K562 (cell line): ENCODE results near the gene MRFAP1. TPM values are rescaled to one million over a fixed set of nuclear protein-coding genes. Genes with fewer than 3 reads are reported as not detected.

Experiments used
- ARID1B ChIP-seq: fragments of 450-650 bp; IDR thresholded peaks from 2 replicates; pipeline ENCODE4 v1.6.1; 2016; ENCODE audit warnings: antibody characterized with exemption, mild to moderate bottlenecking, inconsistent platforms
- BMI1 ChIP-seq: fragments of 150-350 bp; IDR thresholded peaks from 2 replicates; pipeline ENCODE4 v1.6.1; 2014; ENCODE audit warnings: low read length
- CREM ChIP-seq: IDR thresholded peaks from 2 replicates; pipeline ENCODE4 v1.6.1; 2014; ENCODE audit warnings: antibody characterized with exemption, low read depth
- GABPB1 ChIP-seq: sonication (generic); formaldehyde crosslinking; IDR thresholded peaks from 2 replicates; pipeline ENCODE4 v1.8.0; 2022; ENCODE audit warnings: mild to moderate bottlenecking, missing genetic modification reagents
- HNRNPK ChIP-seq: fragments of 200-400 bp; formaldehyde crosslinking; IDR thresholded peaks from one replicate; pipeline ENCODE4 v1.6.1; 2018; ENCODE audit warnings: mild to moderate bottlenecking, low read depth, low read length; ENCODE audit not compliant: poor library complexity, severe bottlenecking
- ILF3 ChIP-seq: fragments of 450-650 bp; IDR thresholded peaks from 2 replicates; pipeline ENCODE4 v1.6.1; 2018; ENCODE audit warnings: antibody characterized with exemption, mild to moderate bottlenecking, moderate library complexity, borderline replicate concordance
- KLF13 ChIP-seq: fragments of 450-650 bp; IDR thresholded peaks from 2 replicates; pipeline ENCODE4 v1.6.1; 2016; ENCODE audit warnings: missing genetic modification characterization, low read depth, mild to moderate bottlenecking, missing compliant biosample characterization, moderate library complexity, borderline replicate concordance
- MBD2 ChIP-seq: sonication (generic); IDR thresholded peaks from 2 replicates; pipeline ENCODE4 v1.6.1; 2016; ENCODE audit warnings: low read depth, borderline replicate concordance
- MYBL2 ChIP-seq, 2 experiments: fragments of 450-650 bp in 1 of 2; sonication (generic) in 1 of 2; formaldehyde crosslinking in 1 of 2; IDR thresholded peaks; 2 replicates each; pipeline versions ENCODE4 v1.6.1 to v1.8.1; 2017 to 2022; ENCODE audit warnings: borderline replicate concordance in 1 of 2, inconsistent platforms in 1 of 2, low read depth in 1 of 2, mild to moderate bottlenecking in 1 of 2, missing genetic modification reagents in 1 of 2, moderate library complexity in 1 of 2
- NFYB ChIP-seq: IDR thresholded peaks from 2 replicates; pipeline ENCODE4 v1.6.1; 2011; ENCODE audit warnings: mild to moderate bottlenecking, moderate library complexity; ENCODE audit not compliant: insufficient read length; ENCODE audit errors: extremely low read depth
- SMARCC2 ChIP-seq: fragments of 450-650 bp; IDR thresholded peaks from 2 replicates; pipeline ENCODE4 v1.6.1; 2017; ENCODE audit warnings: antibody characterized with exemption, moderate library complexity, mild to moderate bottlenecking, low read depth
- ZBED1 ChIP-seq: IDR thresholded peaks from 2 replicates; pipeline ENCODE4 v1.6.1; 2014
- ZC3H11A ChIP-seq: IDR thresholded peaks from 2 replicates; pipeline ENCODE4 v1.6.1; 2012; ENCODE audit warnings: low read depth, low read length, improper control_type of control experiment
- ZNF316 ChIP-seq: fragments of 450-650 bp; IDR thresholded peaks from 2 replicates; pipeline ENCODE4 v1.6.1; 2016
- ZNF699 ChIP-seq: fragments of 250-450 bp; sonication (Bioruptor Pico); IDR thresholded peaks from 2 replicates; pipeline ENCODE4 v1.8.0; 2021; ENCODE audit warnings: mild to moderate bottlenecking, moderate library complexity; ENCODE audit not compliant: insufficient replicate concordance
- ZNF830 ChIP-seq: fragments of 250-450 bp; sonication (Bioruptor Pico); IDR thresholded peaks from 2 replicates; pipeline ENCODE4 v1.5.0; 2021; ENCODE audit warnings: mild to moderate bottlenecking
- polyA plus RNA-seq, 8 experiments: library from polyadenylated mRNA; depleted of rRNA in 4 of 8; stranded (reverse) in 5 of 8; unstranded in 3 of 8; fragments of >200 nt; fragmentation: Nextera tagmentation in 2 of 8; fragmentation: Illumina TruSeq in 1 of 8; extraction: Ambion mirVana in 2 of 8; extraction: Trizol in 1 of 8; gene quantifications; 2 replicates each; pipeline versions ENCODE4 v1.2.1 to v1.2.3, GENCODE V29; 2011 to 2014; ENCODE audit warnings: inconsistent platforms in 1 of 8, missing spikeins in 1 of 8
- total RNA-seq, 7 experiments: library from RNA; depleted of rRNA in 6 of 7; stranded (reverse); fragments of >200 nt in 6 of 7; fragmentation: Illumina TruSeq in 2 of 7; extraction: Trizol in 2 of 7; gene quantifications; 2 replicates each; pipeline versions ENCODE4 v1.2.1 to v1.2.3, GENCODE V29; 2011 to 2021; ENCODE audit warnings: low replicate concordance in 1 of 7
- TF ChIP-seq, protein P1 (sequence below): sonication (generic); IDR thresholded peaks from 2 replicates; pipeline ENCODE4 v1.6.1; 2016
- TF ChIP-seq, protein P2 (sequence below): sonication (generic); formaldehyde crosslinking; IDR thresholded peaks from 2 replicates; pipeline ENCODE4 v1.8.1; 2022; ENCODE audit warnings: missing genetic modification reagents
- TF ChIP-seq, protein P3 (sequence below): fragments of 250-450 bp; sonication (Bioruptor Pico); IDR thresholded peaks from 2 replicates; pipeline ENCODE4 v1.8.0; 2022; ENCODE audit warnings: moderate library complexity, mild to moderate bottlenecking, inconsistent platforms
- TF ChIP-seq, protein P4 (sequence below): fragments of 250-450 bp; sonication (Bioruptor Pico); IDR thresholded peaks from 2 replicates; pipeline ENCODE4 v1.5.0; 2021; ENCODE audit warnings: mild to moderate bottlenecking, moderate library complexity

The MRFAP1 gene
- total and polyA plus RNA-seq, 9 of the 15 experiments (the other 6 are each of a cell fraction or from before 2014, with no cell fraction given), result 46.0 to 270 (median 151) TPM

DNA sequence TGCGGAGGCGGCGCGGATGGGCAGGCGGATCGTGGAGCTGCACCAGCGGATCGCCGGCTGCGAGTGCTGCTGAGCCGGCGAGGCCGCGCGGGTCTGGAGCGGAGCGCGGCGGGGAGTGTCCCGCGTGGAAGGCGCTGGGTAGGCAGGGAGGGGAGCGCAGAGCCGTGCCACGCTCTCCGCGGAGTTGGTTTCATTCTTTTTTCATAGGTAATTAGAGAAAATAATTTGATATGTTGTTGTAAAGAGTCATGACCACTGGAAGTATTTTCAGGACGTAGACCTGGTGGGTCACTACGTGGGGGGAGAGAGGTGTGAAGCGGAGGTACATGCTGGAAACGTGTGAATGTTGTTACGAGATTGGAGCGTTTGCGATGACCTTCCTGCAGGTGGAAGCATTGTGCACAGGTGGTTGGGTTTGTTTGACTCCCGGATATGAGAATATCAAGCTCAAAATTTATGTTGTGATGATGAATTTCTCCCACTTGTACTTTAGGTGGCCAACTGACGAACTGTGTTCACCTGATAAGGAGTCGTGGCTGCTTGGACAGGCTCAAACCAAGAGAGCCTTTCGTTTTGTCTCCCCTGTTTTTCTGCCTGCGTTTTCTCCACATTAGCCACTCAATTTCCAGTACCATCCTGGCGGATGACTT, 34.1 kb downstream of the MRFAP1 start (continued):
- TF ChIP-seq GABPB1, result no peak
- TF ChIP-seq ILF3, result no peak
- TF ChIP-seq ZBED1, result no peak
- peak; percentile 63; the same call in 1 of the 2 replicates for TF ChIP-seq CREM
- TF ChIP-seq, protein P1, sequence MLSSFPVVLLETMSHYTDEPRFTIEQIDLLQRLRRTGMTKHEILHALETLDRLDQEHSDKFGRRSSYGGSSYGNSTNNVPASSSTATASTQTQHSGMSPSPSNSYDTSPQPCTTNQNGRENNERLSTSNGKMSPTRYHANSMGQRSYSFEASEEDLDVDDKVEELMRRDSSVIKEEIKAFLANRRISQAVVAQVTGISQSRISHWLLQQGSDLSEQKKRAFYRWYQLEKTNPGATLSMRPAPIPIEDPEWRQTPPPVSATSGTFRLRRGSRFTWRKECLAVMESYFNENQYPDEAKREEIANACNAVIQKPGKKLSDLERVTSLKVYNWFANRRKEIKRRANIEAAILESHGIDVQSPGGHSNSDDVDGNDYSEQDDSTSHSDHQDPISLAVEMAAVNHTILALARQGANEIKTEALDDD, result no peak
- TF ChIP-seq ZNF699 (CRISPR knock-in tag), result no peak
- no peak for TF ChIP-seq MBD2
- no peak for TF ChIP-seq MYBL2 (IDR thresholded peaks at IDR 0.05; ENCODE audit: low read depth)
- no peak for TF ChIP-seq MYBL2 (CRISPR knock-in tag; IDR thresholded peaks at IDR 0.05; ENCODE audit: borderline replicate concordance)
- no peak for TF ChIP-seq BMI1
- TF ChIP-seq, protein P2, sequence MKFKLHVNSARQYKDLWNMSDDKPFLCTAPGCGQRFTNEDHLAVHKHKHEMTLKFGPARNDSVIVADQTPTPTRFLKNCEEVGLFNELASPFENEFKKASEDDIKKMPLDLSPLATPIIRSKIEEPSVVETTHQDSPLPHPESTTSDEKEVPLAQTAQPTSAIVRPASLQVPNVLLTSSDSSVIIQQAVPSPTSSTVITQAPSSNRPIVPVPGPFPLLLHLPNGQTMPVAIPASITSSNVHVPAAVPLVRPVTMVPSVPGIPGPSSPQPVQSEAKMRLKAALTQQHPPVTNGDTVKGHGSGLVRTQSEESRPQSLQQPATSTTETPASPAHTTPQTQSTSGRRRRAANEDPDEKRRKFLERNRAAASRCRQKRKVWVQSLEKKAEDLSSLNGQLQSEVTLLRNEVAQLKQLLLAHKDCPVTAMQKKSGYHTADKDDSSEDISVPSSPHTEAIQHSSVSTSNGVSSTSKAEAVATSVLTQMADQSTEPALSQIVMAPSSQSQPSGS, result no peak
- no peak for TF ChIP-seq KLF13 (tag)
- TF ChIP-seq ZNF316, result no peak
- TF ChIP-seq, protein P3, sequence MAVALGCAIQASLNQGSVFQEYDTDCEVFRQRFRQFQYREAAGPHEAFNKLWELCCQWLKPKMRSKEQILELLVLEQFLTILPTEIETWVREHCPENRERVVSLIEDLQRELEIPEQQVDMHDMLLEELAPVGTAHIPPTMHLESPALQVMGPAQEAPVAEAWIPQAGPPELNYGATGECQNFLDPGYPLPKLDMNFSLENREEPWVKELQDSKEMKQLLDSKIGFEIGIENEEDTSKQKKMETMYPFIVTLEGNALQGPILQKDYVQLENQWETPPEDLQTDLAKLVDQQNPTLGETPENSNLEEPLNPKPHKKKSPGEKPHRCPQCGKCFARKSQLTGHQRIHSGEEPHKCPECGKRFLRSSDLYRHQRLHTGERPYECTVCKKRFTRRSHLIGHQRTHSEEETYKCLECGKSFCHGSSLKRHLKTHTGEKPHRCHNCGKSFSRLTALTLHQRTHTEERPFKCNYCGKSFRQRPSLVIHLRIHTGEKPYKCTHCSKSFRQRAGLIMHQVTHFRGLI (CRISPR knock-in tag), result no peak
- no peak for TF ChIP-seq HNRNPK
- TF ChIP-seq, protein P4, sequence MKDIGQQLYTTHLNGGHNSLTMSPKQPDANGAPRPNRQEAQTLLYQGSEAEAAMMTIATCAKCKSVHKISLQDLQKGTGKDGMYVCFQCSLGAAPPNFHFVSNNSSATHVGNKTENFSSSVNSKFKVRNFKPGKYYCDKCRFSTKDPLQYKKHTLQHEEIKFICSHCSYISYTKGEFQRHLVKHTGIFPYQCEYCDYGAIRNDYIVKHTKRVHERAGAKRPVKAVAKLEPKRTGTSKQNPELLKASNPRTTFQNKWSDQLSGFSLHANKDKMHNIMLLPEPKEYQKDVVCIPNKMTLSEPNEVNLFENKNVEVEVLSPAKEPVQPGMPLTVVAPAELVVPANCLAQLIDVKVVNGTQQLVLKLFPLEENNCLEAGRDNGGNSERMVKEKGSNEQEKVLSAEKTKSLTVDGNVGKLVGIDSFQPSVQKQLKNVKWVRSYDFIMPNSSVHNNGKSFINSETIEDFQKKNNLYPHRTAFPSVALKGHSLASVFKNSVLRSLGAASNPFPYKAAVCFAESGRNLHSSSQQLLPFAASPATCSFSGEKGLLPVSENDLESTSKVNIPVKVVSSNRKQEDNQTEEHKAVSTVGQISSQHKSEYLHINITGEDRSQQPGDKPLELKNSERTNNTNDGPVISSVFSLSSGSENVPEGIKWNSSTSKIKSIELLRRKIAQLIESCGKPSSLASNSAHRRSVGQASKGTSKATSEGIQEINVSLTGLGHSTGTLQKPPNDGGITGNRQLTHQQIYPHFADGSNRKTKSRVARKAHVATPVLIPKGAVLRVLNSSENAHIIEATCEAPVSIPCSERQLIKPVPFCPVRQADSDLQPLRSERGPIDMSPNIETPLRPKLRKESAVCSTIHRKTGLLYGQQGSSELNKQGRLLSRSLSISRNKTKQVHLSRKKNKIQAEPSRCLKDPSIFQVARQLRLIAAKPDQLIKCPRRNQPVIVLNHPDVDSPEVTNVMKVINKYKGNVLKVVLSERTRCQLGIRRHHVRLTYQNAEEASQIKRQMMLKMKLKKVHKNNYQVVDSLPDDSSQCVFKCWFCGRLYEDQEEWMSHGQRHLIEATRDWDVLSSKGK (CRISPR knock-in tag), result no peak
- no peak for TF ChIP-seq NFYB
- TF ChIP-seq SMARCC2, result peak; percentile 47; the same call in 1 of the 2 replicates
- no peak for TF ChIP-seq ZC3H11A
- peak; percentile 79 for TF ChIP-seq ARID1B
- no peak for TF ChIP-seq ZNF830 (CRISPR knock-in tag)
